Astrocyte (in vitro differentiated cells and primary cell): ENCODE results near the gene SLC25A25. TPM values are rescaled to one million over a fixed set of nuclear protein-coding genes. Genes with fewer than 3 reads are reported as not detected.

ENCODE experiments used
- DNase-seq: peaks from one replicate; pipeline ENCODE4 v3.0.0-alpha.2; 2010; ENCODE audit warnings: low read depth
- FAIRE-seq: peaks from 2 replicates; lab custom pipeline; 2011; peaks lifted over from hg19 to GRCh38; lab: Jason Lieb, UNC
- H2AFZ ChIP-seq: 2 replicates; pipeline ENCODE4 v1.6.0; 2012; ENCODE audit warnings: low read depth, low read length, inconsistent platforms
- H3K27ac ChIP-seq: 2 replicates; pipeline ENCODE4 v1.5.1; 2011; ENCODE audit warnings: low read depth, low read length, inconsistent platforms
- H3K27me3 ChIP-seq: 2 replicates; pipeline ENCODE4 v1.6.0; 2011; ENCODE audit warnings: low read length, inconsistent platforms; ENCODE audit not compliant: insufficient read depth
- H3K36me3 ChIP-seq: 2 replicates; pipeline ENCODE4 v1.5.1; 2011; ENCODE audit warnings: low read length, inconsistent platforms; ENCODE audit not compliant: insufficient read depth
- H3K4me1 ChIP-seq: 2 replicates; pipeline ENCODE4 v1.5.1; 2011; ENCODE audit warnings: low read length, inconsistent platforms; ENCODE audit not compliant: insufficient read depth
- H3K4me2 ChIP-seq: 2 replicates; pipeline ENCODE4 v1.6.0; 2012; ENCODE audit warnings: low read length, inconsistent platforms
- H3K4me3 ChIP-seq: 2 replicates; pipeline ENCODE4 v1.5.1; 2011; ENCODE audit warnings: low read depth, mild to moderate bottlenecking, low read length, inconsistent platforms; ENCODE audit not compliant: insufficient read depth
- H3K79me2 ChIP-seq: 2 replicates; pipeline ENCODE4 v1.6.0; 2012; ENCODE audit warnings: mild to moderate bottlenecking, low read length, inconsistent platforms; ENCODE audit not compliant: insufficient read depth
- H3K9ac ChIP-seq: 2 replicates; pipeline ENCODE4 v1.6.0; 2012; ENCODE audit warnings: mild to moderate bottlenecking, low read length, inconsistent platforms
- H3K9me3 ChIP-seq: 2 replicates; pipeline ENCODE4 v1.5.1; 2012; ENCODE audit warnings: low read depth, mild to moderate bottlenecking, low read length, inconsistent platforms; ENCODE audit not compliant: insufficient read depth
- H4K20me1 ChIP-seq: 2 replicates; pipeline ENCODE4 v1.6.0; 2012; ENCODE audit warnings: low read length, inconsistent platforms; ENCODE audit not compliant: insufficient read depth
- H3K27ac Mint-ChIP-seq: one replicate; pipeline ENCODE4 v1.8.0; 2021; ENCODE audit warnings: mild to moderate bottlenecking, mixed read lengths; ENCODE audit not compliant: unreplicated experiment
- H3K27me3 Mint-ChIP-seq: one replicate; pipeline ENCODE4 v1.8.0; 2021; ENCODE audit warnings: low read depth, mixed read lengths; ENCODE audit not compliant: unreplicated experiment
- H3K36me3 Mint-ChIP-seq: one replicate; pipeline ENCODE4 v1.8.0; 2021; ENCODE audit warnings: low read depth, mixed read lengths; ENCODE audit not compliant: unreplicated experiment
- H3K4me1 Mint-ChIP-seq: one replicate; pipeline ENCODE4 v1.8.0; 2021; ENCODE audit warnings: low read depth, mixed read lengths; ENCODE audit not compliant: unreplicated experiment
- H3K4me3 Mint-ChIP-seq: one replicate; pipeline ENCODE4 v1.8.0; 2021; ENCODE audit warnings: mild to moderate bottlenecking, moderate library complexity, mixed read lengths; ENCODE audit not compliant: unreplicated experiment
- H3K9me3 Mint-ChIP-seq: one replicate; pipeline ENCODE4 v1.8.0; 2021; ENCODE audit warnings: mild to moderate bottlenecking, mixed read lengths; ENCODE audit not compliant: unreplicated experiment
- EZH2 ChIP-seq: IDR thresholded peaks from 2 replicates; pipeline ENCODE4 v1.6.1; 2012; ENCODE audit warnings: mild to moderate bottlenecking, low read length, inconsistent platforms; ENCODE audit not compliant: insufficient read depth
- total RNA-seq: library from RNA; stranded (reverse); gene quantifications from 2 replicates; pipeline ENCODE4 v1.2.1, GENCODE V29; 2021
- TF ChIP-seq, protein P1 (sequence below): IDR thresholded peaks from 2 replicates; pipeline ENCODE4 v1.5.1; 2011; ENCODE audit warnings: low read depth, mild to moderate bottlenecking, inconsistent platforms, low read length, moderate library complexity; ENCODE audit not compliant: insufficient read depth

Gene SLC25A25
- total RNA-seq, 1 donor from 2014 or later, result 14.4 TPM

- Mint-ChIP-seq H3K36me3 (no peaks in the 10 kb centered on the region), H3K9me3 (no peaks in the 10 kb centered on the region), H3K4me1 (peaks cover 6% of the 10 kb centered on the region), H3K4me3 (peak overlapping the region; percentile 40), H3K27me3 (peaks cover 38% of the 10 kb centered on the region), H3K27ac (no peak overlapping the region)
- H3K4me1 ChIP-seq, result no peaks in the 10 kb centered on the region
- no peak for TF ChIP-seq EZH2
- TF ChIP-seq, protein P1, sequence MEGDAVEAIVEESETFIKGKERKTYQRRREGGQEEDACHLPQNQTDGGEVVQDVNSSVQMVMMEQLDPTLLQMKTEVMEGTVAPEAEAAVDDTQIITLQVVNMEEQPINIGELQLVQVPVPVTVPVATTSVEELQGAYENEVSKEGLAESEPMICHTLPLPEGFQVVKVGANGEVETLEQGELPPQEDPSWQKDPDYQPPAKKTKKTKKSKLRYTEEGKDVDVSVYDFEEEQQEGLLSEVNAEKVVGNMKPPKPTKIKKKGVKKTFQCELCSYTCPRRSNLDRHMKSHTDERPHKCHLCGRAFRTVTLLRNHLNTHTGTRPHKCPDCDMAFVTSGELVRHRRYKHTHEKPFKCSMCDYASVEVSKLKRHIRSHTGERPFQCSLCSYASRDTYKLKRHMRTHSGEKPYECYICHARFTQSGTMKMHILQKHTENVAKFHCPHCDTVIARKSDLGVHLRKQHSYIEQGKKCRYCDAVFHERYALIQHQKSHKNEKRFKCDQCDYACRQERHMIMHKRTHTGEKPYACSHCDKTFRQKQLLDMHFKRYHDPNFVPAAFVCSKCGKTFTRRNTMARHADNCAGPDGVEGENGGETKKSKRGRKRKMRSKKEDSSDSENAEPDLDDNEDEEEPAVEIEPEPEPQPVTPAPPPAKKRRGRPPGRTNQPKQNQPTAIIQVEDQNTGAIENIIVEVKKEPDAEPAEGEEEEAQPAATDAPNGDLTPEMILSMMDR, result no peak
- H3K36me3 ChIP-seq, result no peaks in the 10 kb centered on the region
- H2AFZ ChIP-seq, result no peak overlapping the region
- no peak for FAIRE-seq
- no peak for DNase-seq
- H3K9me3 ChIP-seq, result no peaks in the 10 kb centered on the region
- H3K4me3 ChIP-seq, result no peak overlapping the region
- no peaks in the 10 kb centered on the region for H4K20me1 ChIP-seq
- no peaks in the 10 kb centered on the region for H3K27me3 ChIP-seq
- no peak overlapping the region for H3K9ac ChIP-seq
- H3K27ac ChIP-seq, result no peak overlapping the region
- no peaks in the 10 kb centered on the region for H3K79me2 ChIP-seq
- no peak overlapping the region for H3K4me2 ChIP-seq
Measured at GRCh38 chr9:128151309-128152132, 83.5 kb downstream of the SLC25A25 start.

DNA sequence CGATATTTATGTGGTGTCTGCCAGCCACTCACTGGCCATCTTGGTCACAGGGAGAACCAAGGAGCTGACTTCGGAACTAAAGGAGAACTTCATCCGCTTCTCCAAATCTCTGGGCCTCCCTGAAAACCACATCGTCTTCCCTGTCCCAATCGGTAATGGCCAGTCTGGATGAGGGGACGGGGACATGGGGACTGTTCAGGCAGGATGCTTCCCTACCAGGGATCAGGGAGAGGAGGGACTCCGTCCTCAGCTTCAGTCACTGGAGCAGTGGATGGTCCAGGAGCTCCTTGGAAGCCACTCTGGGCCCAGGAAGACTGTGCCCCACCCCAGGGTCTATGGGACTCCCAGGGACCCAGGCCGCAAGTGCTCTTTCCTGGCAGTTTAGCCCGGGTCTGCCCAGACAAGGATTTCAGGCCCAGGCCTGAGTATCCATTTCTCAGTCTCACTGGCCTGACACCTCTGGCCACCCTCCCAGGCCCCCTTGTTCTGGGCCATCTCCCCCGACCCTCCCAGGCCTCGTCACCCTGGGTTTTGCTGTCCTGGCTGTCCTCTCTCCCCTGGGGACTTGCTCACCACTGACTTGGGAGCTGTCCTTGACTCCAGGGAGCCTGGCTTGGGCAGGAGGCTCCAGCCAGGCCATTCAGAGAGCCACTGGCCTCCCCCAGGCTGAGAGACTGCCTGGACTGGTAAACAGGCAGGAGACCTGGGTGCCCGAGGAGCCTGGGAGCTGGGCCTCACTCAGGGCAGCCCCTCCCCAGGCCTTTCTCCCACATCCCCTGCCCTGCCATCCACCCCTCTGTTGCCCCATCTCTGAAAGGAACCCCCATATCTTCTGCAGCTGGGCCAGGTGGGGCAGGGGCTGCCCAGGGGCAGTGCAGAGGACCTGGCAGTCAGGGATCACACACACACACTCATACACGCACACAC, 84.4 kb downstream of the SLC25A25 start:
- DNase-seq (no peak), FAIRE-seq (no peak)
- Histone ChIP-seq H3K36me3 (no peaks in the 10 kb centered on the region), H3K27ac (no peak overlapping the region), H3K79me2 (no peaks in the 10 kb centered on the region), H2AFZ (no peak overlapping the region), H3K9me3 (no peaks in the 10 kb centered on the region), H3K27me3 (no peaks in the 10 kb centered on the region), H3K9ac (no peak overlapping the region), H3K4me1 (no peaks in the 10 kb centered on the region), H4K20me1 (no peaks in the 10 kb centered on the region), H3K4me2 (no peak overlapping the region), H3K4me3 (no peak overlapping the region)
- TF ChIP-seq EZH2, result no peak
- TF ChIP-seq, protein P1, result no peak
- Mint-ChIP-seq H3K9me3 (no peaks in the 10 kb centered on the region), H3K4me3 (no peak overlapping the region), H3K27ac (no peak overlapping the region), H3K36me3 (no peaks in the 10 kb centered on the region), H3K27me3 (peaks cover 37% of the 10 kb centered on the region), H3K4me1 (peaks cover 6% of the 10 kb centered on the region)
